ENCODE results near the gene SBNO2.

- TF ChIP-seq MYC (IDR thresholded peaks at IDR 0.05; ENCODE audit: low read depth, low read length) (no peak), CTCF (IDR thresholded peaks at IDR 0.05; ENCODE audit: extremely low read depth in 1 of 2, insufficient read depth in 1 of 2, low read depth in 1 of 2, low read length in 2 of 2) (no peak), JUN (IDR thresholded peaks at IDR 0.05; ENCODE audit: borderline replicate concordance, insufficient read depth, insufficient read length, low read depth) (no peak), POLR2A (IDR thresholded peaks at IDR 0.05; ENCODE audit: low read depth, low read length) (no peak), POLR2AphosphoS5 (IDR thresholded peaks at IDR 0.05; ENCODE audit: insufficient read depth, low read depth, low read length) (no peak)
These were observed 29.3 kb downstream of the SBNO2 start for GRCh38 chr19:1144741-1145140.

Measured in endothelial cell of umbilical vein (primary cell).